HG02943 (cell line): ENCODE results near the gene OSBPL5.
"Not testable (repeated sequence)": the region's sequence is repeated elsewhere in the genome, so short reads cannot be mapped to it uniquely, and the experiment has no call there.

Experiments used
- ATAC-seq: cut with Tn5 transposase; IDR thresholded peaks from one replicate; pipeline ENCODE4 v1.9.1; 2021; ENCODE audit warnings: mild to moderate bottlenecking, low read depth, moderate library complexity; ENCODE audit not compliant: unreplicated experiment

OSBPL5 gene

DNA sequence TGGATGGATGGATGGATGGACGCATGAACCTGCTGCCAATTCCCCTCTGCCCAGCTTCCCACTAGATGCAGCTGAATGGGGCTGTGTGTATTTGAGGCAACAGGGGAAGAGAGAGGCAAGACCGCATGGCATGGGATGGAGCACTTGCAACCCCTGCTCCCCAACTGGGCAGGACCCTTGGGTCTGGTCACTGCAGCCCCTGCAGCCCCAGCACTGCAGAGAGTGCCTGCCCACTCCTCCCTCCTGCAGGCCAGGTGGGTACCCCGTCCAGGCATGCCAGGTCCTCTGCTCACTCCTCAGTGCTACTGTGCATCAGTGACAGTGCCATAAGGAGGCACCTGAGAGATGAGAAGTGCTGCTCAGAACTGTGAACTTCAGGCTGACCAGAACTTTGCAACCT, 40.3 kb downstream of the OSBPL5 start:
- ATAC-seq, result no peak

DNA sequence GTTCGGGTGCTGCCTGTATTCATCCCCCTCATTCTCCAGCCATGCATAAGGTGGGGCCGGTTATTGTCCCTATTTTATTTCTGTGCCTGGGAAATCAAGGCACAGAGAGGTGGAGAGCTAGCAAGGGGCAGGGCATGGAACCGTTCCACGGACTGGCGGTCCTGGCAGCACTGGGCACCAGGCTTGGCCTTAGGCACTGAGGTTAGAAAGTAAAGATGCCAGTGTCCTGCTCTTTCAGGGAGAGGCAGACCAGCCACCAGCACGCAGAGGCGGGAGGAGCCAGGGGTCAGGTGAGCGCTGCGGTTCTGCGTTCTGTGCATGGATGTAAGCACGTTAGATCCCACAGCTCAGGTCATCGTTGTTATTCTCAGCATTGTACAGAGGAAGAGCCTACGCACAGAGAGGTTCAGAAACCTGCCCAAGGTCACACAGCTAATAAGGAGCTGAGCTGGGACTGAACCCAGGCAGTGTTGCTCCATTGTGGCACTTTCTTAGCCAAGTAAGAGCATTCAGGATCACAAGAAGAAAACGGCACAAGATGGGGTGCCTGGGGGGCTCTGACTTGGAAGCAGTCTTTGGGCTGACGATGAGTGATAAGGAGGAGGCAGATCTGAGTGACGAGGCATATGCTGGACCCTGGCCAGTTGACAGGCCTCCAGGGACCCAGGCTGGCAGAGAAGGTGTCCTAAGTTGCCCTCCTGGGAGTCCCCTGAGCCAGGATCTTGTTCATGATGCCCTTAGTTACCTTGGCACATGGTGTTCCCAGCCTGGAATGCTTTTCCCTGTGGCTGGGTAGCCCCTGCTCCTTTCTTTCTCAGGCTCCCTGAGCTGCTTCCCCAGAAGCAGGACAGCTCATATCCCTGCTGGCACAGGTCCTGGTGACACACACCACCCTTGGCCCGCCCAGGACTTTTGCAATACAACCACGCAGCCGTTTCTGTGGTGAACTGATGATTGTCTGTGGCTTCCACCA, 41.1 kb downstream of the OSBPL5 start:
- ATAC-seq, result no peak

DNA sequence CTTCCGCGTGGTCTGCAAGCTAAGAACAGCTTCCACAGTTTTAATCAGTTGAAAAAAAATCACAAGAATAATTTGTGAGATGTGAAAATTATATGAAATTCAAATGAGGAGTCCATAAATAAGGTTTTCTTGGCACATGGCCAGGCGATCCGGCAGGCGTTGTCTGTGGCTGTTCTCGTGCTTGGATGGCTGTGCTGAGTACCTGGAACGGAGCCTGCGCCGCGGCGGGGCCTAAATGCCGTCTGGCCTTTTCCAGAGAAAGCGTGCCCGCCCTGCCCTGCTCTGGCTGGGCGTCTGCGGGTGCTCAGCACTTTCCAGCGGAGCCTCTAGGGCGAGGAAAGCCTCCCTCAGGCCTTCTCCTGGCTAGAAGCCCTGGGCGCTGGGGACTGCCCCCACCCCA, 41.8 kb downstream of the OSBPL5 start:
- ATAC-seq, result no peak

DNA sequence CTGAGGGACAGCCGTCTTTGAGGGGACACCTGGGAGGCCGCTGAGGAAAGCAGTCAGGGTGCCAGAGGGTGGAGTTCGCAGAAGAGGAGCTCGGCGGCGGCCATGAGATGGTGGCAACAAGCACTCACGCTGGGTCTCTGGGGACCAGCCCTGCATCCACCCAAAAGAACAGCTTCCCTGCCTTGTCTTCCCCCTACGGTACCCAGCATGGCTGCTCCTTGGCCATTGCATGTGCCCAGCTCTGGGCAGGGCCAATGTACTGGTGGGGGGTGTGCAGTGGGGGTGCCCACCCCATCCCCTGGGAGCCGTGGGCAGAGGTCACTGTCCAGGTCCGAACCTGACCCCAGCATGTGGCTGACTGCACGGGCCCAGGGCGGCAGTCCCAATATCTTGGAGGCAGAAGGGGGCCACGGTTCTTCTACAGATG, 42.3 kb downstream of the OSBPL5 start:
- ATAC-seq, result no peak

DNA sequence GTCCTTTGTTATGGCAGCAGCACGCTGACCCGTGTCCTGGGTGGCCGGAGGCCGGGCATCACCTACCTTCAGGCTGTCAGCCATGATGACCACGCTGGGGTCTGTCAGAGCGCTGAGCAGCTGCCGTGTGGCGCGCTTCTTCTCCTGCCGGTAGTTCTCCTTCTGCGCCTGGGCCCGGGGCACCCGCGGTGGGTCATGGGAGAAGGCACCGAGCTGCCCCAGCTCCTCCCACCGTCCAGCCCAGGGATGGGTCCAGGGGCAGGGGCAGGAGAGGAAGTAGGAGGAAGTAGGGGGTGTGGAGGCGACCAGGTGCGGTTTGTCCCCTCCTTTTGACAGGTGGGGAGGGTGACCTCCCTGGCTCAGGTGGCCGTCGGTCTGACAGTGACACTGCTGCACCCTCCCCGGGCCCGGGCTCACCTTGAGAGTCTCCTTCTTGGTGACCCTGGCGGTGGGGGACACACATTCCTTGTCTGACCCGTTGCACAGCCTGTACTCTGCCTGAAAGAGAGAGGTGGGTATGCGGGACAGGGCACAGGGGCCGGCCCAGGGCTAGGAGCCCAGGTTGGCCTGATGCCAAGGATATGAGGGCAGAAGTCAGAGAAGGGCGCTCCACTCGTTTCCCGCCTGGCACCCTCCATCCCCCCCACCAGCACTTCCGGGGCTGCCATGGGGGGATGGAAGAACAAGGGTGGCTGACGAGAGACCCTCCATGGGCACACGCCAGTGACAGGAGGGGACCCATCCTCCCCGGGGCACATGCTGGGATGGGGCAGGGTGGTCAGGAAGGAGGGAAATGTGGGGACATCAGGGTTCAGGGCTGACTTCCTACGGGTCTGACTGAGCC, 43.0 kb downstream of the OSBPL5 start:
- no peak for ATAC-seq

DNA sequence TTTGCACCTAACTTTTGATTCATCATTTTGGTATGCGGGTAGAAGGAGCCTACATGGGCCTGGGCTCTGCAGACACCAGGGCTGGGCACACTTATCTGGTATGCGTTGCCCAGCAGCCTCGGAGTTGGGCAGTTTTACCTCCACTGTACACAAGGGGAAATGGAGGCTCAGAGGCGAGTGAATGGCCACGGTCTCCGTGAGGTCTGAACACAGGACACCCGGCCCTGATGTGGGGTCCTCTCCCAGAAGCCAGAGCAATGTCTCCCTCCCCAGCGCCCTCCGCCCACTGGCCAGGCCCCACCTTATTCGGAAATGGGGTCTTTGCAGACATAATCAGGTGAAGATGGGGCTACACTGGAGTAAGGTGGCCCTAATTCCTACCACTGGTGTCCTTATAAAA, 43.7 kb downstream of the OSBPL5 start:
- ATAC-seq, result no peak

DNA sequence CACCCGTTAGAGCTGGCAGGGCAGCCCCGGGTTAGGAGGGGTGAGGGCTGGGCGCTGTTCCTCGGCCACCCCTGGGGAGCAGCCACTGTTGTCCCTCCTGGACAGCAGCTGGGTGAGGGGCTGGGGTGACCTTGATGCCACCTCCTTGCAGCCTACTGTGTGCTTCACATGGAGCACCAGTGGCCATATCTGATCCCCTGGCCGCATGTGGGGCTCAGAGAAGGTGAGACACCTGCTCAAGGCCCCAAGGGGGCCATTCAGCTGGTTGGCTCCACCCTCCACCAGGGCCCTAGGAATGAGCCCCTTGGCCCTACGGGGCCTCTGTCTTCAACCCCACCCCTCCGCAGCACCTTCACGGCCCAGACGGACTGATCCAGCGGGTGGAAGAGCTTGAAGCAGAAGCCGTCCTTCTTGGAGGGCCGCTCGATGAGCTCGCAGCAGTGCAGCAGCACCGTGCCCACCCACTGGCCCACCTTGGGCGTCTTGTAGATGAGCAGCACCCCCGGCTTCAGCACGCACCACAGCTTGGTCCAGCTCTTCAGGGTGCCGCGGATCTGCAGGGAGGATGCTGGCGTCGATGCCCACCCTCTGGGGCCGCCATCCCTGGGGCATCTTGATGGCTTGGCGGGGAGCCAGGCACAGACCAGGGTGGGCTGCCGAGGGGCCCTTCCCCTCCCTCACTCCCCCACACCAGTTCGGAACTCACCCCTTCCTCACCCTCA, 44.9 kb downstream of the OSBPL5 start:
- no peak for ATAC-seq

DNA sequence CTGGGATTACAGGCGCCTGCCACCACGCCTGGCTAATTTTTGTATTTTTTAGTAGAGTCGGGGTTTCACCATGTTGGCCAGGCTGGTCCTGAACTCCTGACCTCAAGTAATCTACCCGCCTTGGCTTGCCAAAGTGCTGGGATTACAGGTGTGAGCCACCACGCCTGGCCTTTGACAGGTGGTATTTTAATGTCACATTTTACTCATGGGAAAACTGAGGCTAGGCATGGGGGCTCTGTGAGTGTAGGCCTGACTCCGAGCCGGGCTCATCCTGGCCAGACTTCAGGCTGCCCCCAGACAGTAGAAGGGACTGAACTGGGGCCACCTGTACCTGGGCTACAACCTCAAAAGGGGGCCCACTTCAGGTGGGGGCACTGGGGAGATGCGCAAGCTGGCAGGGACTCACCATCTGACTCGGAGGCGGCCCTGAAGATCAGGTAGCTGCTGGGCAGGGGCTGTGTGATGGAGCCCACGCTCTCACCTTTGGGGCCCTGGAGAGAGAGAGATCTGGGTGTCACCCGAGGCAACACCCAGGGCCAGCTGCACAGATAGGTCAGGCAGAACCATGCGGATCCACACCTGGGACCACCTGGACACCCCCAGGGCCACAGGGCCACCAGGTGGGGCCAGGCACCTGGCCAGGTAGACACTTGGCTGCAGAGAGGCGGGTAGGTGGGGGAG, 45.8 kb downstream of the OSBPL5 start:
- no peak for ATAC-seq

DNA sequence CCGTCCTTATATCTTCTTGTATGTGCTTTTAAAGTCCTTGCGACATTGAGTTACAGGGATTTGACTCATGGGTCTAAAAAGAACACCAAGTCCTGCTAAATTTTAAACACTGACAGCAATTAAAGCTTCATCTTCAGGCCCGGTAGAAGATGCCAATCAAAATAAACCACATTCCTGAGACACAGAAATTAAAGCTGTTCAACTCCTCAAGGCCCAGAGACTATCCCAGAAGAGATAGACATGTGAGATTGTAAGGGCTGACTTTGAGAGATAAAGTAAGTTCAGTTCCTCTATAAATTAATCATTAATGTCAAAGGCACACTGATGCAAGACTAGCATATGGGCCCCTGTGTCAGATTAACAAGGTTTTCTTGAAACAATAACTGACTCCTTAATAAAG, 49.8 kb downstream of the OSBPL5 start:
- ATAC-seq, result no peak

DNA sequence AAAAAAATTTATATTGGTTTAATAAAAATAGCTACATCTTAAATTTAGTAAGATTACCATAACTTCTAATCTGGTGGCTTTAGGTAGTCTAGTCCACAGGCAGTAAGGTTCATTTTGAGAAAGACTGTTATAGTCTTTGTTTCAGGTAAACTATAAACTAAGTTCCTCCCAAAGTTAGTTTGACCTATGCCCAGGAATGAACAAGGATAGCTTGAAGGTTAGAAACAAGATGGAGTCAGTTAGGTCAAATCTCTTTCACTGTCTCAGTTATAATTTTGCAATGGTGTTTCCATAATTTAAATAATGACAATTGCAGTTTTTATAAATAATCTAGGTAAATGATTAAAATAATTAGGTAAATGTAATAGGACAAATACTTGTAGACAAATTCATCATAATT, 51.4 kb downstream of the OSBPL5 start:
- not testable (repeated sequence) for ATAC-seq

DNA sequence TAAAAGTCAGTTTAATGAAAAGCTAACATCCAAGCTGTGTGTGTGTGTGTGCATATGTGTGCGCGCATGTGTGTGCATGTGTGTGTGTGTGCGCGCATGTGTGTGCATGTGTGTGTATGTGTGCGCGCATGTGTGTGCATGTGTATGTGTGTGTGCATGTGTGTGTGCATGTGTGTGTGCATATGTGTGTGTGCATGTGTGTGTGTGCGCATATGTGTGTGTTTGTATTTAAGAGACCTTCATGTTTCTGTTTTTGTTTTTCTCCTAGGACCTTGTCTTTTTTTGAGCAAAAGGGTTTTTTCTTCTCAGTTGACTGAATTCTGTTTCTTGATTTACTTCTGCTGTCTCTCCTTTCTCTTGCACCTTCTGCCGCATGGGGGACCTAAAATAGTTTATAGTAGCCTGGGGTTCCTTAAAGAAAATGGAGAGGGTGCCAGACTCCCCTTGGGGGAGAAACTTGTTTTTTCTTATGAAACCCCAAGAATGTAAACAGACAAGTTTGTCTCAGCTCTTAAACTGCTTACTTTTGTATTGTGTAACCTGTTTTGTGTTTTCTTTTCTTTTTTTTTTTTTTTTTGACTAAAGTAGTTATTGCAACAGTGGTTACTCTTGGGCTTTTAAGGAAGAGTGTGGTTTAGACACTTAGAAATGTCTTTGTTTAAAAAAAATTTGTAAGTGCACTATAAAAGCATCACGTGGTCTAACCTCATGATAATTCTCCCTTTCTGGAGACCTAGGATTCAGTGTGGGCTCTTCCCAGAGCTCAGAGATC, 53.0 kb downstream of the OSBPL5 start:
- no peak for ATAC-seq

DNA sequence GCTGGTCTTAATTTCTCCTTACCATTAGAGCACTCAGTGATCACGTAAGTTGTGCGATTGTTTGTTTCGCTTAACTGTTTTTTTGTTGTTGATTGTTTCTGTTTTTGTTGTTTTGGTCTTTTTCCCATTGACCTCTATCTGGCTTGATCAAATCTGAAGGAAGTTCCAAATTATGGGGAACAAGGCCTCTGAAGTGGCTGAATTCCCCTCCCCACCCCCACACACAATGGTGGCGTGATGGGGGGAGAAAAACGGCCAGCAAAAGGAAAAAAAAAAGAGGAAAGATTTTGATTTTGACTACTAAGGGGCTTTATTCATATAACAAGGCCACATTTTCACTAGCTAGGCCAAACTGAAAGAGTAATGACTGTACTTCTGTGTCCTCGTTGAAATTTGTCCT, 53.6 kb downstream of the OSBPL5 start:
- no peak for ATAC-seq

DNA sequence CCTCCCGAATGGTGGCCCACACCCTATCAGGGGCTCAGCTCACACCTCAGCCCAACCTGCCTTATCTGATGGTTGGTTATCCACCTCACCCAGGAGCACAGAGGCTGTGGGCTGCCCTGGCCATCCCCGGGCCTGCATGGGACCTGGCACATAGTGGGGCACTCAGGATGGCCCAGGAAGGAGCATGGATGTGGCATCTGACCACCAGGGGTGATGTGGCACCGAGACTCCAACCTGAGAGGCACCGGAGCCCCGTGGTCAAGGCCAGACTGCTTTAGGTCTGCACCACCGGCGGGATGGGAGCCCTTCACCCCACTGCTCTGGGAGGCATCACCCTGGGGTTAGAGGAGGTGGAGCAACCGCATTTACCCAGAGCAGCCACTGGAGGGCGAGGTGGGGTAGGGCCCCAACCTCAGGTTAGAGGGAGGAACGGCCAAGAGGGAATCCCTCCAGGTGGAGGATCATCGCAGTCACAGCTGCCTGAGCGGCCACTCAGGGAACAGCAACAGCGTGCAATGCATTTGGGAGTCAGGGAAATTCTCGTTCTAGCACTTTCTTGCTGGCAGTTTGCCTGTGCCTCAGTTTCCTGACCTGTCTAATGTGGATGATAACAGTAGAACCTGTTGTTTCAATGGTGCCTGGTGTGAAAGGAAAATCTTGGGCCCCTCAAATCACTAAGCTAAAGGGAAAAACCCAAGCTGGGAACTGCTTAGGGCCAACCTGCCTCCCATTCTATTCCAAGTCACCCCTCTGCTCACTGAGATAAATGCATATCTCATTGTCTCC, 55.0 kb downstream of the OSBPL5 start:
- ATAC-seq, result no peak

DNA sequence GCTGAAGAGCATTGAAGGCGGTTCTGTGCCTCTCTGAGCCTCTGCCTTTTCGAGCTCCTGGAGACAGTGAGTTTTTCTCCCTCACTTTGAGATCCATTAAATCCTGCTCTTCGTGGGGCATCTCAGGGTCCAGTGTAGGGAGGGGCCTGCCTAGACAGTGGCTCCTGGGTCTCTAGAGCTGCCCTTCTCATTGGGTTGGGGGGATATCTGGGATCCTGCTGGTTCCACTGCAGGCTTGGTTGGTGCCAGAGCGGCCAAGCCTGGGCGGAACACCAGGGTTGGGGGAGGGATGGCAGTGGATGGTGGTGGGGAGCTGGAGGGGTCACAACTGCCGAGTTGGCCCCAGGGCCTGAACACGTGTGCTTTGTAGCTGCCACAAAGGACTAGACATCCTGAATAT, 55.7 kb downstream of the OSBPL5 start:
- ATAC-seq, result no peak

DNA sequence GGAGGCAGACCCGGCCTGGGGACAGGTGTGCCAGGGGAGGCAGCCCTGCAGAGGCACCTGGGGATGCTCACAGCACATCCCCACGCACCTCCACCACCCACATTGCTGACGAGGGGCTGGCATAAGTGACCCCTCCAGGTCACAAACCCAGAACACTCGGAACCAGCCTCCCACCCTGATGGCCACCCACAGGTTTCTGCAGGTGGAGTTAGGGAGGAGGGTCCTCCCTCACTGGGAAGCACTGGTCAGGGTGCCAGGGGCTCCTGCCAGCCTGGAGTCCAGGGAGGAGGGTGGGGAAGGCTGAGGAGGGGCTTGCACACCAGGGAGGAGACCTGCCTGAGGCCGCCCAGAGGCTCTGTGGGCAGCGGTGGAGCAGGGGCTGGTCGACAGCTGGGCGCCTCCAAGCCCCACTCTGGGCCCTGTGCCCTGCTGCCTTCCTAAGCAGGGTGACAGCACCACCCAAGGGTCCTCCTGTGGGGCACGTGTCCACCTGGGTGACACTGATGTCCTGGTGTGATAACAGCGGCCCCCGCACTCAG, 56.9 kb downstream of the OSBPL5 start:
- ATAC-seq, result no peak

DNA sequence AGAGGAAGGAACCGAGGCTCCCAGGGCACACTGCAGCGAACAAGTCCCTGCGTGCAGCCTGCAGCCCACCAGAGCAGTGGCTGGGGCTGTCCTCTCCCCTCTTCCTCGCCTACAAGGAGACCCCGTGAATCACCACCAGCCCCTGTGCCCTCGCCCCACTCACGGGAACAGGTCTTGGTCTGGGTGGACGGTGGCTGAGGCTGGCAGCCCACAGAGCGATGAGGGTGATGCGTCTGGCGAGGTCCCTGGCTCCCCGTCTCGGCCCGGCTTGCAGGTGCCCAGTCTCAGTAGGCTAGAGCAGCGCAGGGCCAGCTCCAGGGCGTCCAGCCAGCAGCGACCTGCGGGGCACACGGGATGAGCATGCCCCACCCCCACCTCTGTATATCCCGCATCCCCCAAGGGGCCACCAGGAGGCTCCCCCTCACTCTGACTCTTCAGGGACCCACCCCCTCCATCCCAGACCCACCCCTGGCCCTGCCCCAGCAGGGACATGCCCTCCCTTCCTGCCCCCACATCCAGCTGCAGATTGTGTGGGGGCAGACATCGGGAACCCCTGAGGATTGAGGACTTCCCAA, 57.4 kb downstream of the OSBPL5 start:
- no peak for ATAC-seq

DNA sequence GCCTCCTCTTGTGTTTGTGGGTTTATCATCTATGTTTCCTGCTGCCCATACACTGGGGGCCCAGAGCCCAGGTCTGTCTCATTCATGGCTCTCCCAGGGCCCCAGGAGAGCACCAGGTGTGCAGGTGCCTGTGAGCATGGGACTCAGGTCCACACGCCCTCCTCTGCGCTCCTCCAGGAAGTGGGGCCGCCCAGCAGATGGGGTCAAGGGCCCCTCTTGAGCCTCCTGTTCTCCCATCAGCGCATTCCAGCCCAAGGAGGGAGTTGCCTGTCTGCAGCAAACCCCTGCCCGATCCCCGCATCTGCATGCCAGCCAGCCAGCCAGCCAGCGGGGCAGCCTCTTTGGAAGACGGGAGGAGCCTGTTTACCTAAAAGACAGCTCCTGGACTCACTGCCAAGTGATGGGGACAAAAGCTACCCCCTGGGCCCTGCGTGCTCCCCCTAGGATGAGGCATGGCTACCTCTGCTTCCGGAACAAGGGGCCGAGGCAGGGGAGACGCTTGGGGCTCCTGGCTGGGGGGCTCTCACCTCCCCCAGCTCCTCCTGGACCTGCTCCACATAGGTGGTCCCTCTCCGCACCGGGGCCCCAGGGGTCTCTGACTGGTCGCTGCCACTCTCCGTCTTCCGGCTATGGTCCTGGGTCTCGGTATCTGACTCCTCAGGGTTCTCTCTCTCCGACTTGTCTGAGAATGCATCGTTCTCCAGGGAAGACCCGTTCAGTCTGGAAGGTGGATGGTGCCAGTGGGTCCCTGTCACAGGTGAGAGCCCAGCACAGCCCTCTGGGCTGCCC, 58.2 kb downstream of the OSBPL5 start:
- ATAC-seq, result no peak
